HepG2 (cell line): Measurements from ENCODE around the gene PROC. TPM values are rescaled to one million over a fixed set of nuclear protein-coding genes. Genes with fewer than 3 reads are reported as not detected.

Experiments used
- DMTF1 ChIP-seq: sonication (generic); formaldehyde crosslinking; IDR thresholded peaks from 2 replicates; pipeline ENCODE4 v1.4.0; 2020; ENCODE audit warnings: mild to moderate bottlenecking, missing genetic modification reagents
- HMG20B ChIP-seq: conservative IDR thresholded peaks from 2 replicates; pipeline ENCODE4 v1.6.1; 2016; ENCODE audit warnings: missing genetic modification reagents, missing compliant biosample characterization
- KDM5B ChIP-seq: sonication (generic); formaldehyde crosslinking; IDR thresholded peaks from 2 replicates; pipeline ENCODE4 v1.4.0; 2020; ENCODE audit warnings: missing genetic modification reagents, mild to moderate bottlenecking, borderline replicate concordance
- SNAPC2 ChIP-seq: sonication (generic); formaldehyde crosslinking; IDR thresholded peaks from 2 replicates; pipeline ENCODE4 v1.8.1; 2022; ENCODE audit warnings: mild to moderate bottlenecking, missing genetic modification reagents
- ZNF136 ChIP-seq: sonication (generic); formaldehyde crosslinking; IDR thresholded peaks from 2 replicates; pipeline ENCODE4 v1.8.1; 2022; ENCODE audit warnings: low read depth, mild to moderate bottlenecking, moderate library complexity, missing genetic modification reagents
- ZNF282 ChIP-seq: fragments of 450-650 bp; IDR thresholded peaks from 2 replicates; pipeline ENCODE4 v1.6.1; 2018; ENCODE audit not compliant: partially characterized antibody
- ZNF318 ChIP-seq: sonication (generic); formaldehyde crosslinking; IDR thresholded peaks from 2 replicates; pipeline ENCODE4 v1.4.0; 2020; ENCODE audit warnings: mild to moderate bottlenecking, missing genetic modification reagents
- ZNF407 ChIP-seq: sonication (generic); formaldehyde crosslinking; IDR thresholded peaks from one replicate; pipeline ENCODE4 v1.5.1; 2020; ENCODE audit warnings: mild to moderate bottlenecking, missing genetic modification reagents; ENCODE audit errors: not compliant biosample characterization
- ZNF430 ChIP-seq: sonication (generic); formaldehyde crosslinking; IDR thresholded peaks from 2 replicates; pipeline ENCODE4 v1.9.0; 2021; ENCODE audit warnings: mild to moderate bottlenecking, missing genetic modification reagents
- polyA plus RNA-seq, 8 experiments: library from polyadenylated mRNA; depleted of rRNA in 3 of 8; stranded (reverse) in 7 of 8; unstranded in 1 of 8; fragments of >200 nt; fragmentation: Illumina TruSeq in 4 of 8; extraction: Trizol in 4 of 8; gene quantifications; 2 replicates each; pipeline versions ENCODE4 v1.2.1 to v1.2.3, GENCODE V29; 2011 to 2016; ENCODE audit warnings: low read depth in 4 of 8, missing spikeins in 1 of 8, mixed read lengths in 1 of 8; ENCODE audit not compliant: insufficient read depth in 1 of 8
- total RNA-seq, 5 experiments: library from RNA; depleted of rRNA; stranded (reverse); fragments of >200 nt; fragmentation: Illumina TruSeq; extraction: Trizol; gene quantifications; 2 replicates each; pipeline ENCODE4 v1.2.3, GENCODE V29; 2016; ENCODE audit warnings: low read depth in 1 of 5

PROC gene
- total and polyA plus RNA-seq, 2 of the 13 experiments (the other 11 are each of a cell fraction or from before 2014, with no cell fraction given), result 134 to 185 TPM

- TF ChIP-seq ZNF318 (CRISPR knock-in tag) (peak; percentile 33; the same call in 1 of the 2 replicates), ZNF136 (CRISPR knock-in tag) (no peak), HMG20B (CRISPR knock-in tag) (0 out of 2 replicates have a peak, but pooled peaks have one; percentile 20), SNAPC2 (CRISPR knock-in tag) (0 out of 2 replicates have a peak, but pooled peaks have one; percentile 18), ZNF407 (no peak), DMTF1 (CRISPR knock-in tag) (peak; percentile 70; the same call in 1 of the 2 replicates), KDM5B (CRISPR knock-in tag) (no peak), ZNF282 (no peak), ZNF430 (CRISPR knock-in tag) (no peak)
Observed at GRCh38 chr2:127388423-127389164, 29.6 kb upstream of the PROC start (continued).
